HEK293T (cell line): Measurements from ENCODE around the gene CDH12.

ENCODE experiments used
- FOXK2 ChIP-seq: fragments of 450-650 bp; IDR thresholded peaks from 2 replicates; pipeline ENCODE4 v1.6.1; 2016; ENCODE audit warnings: mild to moderate bottlenecking
- L3MBTL2 ChIP-seq: fragments of 450-650 bp; conservative IDR thresholded peaks from 2 replicates; pipeline ENCODE4 v1.6.1; 2016; ENCODE audit warnings: mild to moderate bottlenecking
- NFRKB ChIP-seq: fragments of 450-650 bp; IDR thresholded peaks from 2 replicates; pipeline ENCODE4 v1.6.1; 2016; ENCODE audit warnings: mild to moderate bottlenecking, moderate library complexity
- TARDBP ChIP-seq: fragments of 450-650 bp; IDR thresholded peaks from 2 replicates; pipeline ENCODE4 v1.6.1; 2016
- ZNF384 ChIP-seq: fragments of 450-650 bp; IDR thresholded peaks from 2 replicates; pipeline ENCODE4 v1.6.1; 2016

- TF ChIP-seq ZNF384 (no peak), FOXK2 (no peak), TARDBP (no peak), L3MBTL2 (no peak), NFRKB (no peak)
These were observed 462.3 kb downstream of the CDH12 start for GRCh38 chr5:22390888-22391287.
